Measurements from ENCODE around the gene METTL6.
"Not testable (repeated sequence)": the region's sequence is repeated elsewhere in the genome, so short reads cannot be mapped to it uniquely, and the experiment has no call there.

The METTL6 gene

DNA sequence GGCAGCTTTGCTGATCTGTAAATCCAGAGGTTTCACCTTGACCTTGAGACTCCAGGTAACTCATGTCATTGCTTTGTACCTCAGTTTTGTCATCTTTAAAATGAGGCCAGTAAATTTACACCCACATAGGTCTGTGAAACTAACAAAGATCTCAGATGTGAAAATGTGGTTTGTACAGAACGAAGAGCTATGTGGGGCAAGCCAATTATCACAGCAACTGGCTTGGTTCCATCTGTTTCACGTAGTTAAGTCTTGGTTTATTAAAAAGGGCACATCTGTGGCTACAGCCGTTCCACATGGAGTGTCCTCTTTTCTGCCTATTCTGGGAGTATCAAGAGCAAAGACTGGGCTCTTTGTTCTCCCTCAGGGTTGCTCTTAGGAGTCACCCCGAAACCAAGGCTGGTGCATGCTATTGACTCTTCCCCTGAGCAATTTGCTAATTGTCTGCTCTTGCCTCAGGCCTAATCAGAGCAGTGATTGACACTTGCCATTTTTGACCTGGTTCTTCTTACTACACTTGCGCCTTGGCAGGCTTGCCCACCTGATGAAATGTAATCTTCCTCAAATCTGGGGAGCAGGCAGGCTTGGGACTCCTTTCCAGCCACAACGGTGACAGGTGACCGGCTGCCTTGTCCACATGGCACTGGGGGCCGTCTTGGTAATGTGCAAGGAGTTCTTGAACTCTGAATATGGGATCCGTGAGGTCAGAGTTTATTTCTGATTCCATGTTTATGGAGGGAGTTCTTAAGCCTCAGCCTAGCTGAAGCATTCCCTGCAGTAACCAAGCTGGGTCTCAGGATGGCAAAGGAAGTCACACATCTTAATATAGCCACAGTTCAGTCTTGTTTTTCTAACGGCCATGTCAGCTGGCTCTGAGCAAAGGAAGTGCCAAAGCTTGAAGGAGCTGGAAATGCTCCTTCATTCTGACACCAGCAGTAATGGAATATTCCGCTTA lies 40.2 kb upstream of the METTL6 start:
- H3K4me3 ChIP-seq (ENCODE audit: low read depth, low read length) = no peak overlapping the region
- TF ChIP-seq, protein P1, sequence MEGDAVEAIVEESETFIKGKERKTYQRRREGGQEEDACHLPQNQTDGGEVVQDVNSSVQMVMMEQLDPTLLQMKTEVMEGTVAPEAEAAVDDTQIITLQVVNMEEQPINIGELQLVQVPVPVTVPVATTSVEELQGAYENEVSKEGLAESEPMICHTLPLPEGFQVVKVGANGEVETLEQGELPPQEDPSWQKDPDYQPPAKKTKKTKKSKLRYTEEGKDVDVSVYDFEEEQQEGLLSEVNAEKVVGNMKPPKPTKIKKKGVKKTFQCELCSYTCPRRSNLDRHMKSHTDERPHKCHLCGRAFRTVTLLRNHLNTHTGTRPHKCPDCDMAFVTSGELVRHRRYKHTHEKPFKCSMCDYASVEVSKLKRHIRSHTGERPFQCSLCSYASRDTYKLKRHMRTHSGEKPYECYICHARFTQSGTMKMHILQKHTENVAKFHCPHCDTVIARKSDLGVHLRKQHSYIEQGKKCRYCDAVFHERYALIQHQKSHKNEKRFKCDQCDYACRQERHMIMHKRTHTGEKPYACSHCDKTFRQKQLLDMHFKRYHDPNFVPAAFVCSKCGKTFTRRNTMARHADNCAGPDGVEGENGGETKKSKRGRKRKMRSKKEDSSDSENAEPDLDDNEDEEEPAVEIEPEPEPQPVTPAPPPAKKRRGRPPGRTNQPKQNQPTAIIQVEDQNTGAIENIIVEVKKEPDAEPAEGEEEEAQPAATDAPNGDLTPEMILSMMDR (IDR thresholded peaks at IDR 0.05; ENCODE audit: low read depth, low read length, missing control alignments) = no peak
- no peak for DNase-seq (ENCODE audit: low read depth)

DNA sequence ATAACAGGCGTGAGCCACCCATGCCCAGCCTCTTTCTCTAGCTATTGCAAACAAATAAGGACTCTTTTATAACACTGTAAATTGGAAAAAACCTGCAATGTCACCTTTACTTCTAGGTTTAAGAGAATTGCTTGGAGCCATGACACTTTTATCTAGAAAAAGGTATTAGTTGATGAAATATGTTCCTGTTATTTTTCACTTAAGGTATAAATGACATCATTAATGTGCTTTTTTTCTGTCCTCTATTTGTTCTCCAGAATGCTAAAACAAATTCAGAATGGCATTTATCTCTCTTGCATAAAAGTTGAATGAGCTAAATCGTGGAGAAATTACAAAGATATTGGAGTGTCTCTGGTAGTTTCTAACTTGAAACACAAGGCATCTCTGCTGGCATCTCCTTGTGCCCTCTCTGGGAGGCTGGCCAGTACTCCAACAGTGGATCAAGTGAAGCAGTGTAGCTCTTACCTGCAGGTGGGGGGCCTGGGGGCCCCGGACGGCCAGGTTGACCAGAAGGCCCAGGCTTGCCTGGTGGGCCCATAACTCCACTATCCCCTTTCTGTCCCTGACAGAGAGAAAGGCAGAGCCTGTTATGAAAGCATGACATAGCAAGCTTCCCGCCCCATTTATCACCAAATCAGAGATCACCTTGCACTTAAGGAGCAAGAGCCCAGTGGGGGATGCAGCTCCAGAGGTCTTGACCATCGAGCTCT lies 38.7 kb upstream of the METTL6 start:
- TF ChIP-seq, protein P1 (IDR thresholded peaks at IDR 0.05; ENCODE audit: low read depth, low read length, missing control alignments) = no peak
- no peak for DNase-seq (ENCODE audit: low read depth)

DNA sequence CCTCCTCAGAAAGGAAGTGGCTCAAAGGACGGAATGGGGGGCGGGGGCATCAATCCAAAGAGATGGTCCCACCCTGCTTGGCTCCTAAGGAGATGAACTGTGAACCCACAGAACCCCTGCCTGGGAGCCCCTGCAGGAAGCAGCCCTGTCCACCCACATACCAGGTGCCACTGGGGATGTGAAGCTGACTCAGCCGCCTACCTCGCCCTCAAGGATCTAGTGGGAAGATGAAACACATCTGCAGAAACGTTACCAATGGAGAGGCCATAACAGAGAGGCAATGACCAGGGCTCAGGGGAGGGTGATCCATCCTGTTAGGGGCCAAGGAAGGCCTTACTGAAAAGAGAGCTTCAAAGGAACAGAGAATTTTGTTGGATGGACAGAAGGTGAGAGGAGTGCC lies 35.1 kb upstream of the METTL6 start:
- DNase-seq (ENCODE audit: low read depth) = no peak
- no peak overlapping the region for H3K4me3 ChIP-seq (ENCODE audit: low read depth, low read length)
- TF ChIP-seq, protein P1 (IDR thresholded peaks at IDR 0.05; ENCODE audit: low read depth, low read length, missing control alignments) = no peak

More for the DNA sequence above, 38.7 kb upstream of the METTL6 start:
- H3K4me3 ChIP-seq (ENCODE audit: low read depth, low read length) = no peak overlapping the region

DNA sequence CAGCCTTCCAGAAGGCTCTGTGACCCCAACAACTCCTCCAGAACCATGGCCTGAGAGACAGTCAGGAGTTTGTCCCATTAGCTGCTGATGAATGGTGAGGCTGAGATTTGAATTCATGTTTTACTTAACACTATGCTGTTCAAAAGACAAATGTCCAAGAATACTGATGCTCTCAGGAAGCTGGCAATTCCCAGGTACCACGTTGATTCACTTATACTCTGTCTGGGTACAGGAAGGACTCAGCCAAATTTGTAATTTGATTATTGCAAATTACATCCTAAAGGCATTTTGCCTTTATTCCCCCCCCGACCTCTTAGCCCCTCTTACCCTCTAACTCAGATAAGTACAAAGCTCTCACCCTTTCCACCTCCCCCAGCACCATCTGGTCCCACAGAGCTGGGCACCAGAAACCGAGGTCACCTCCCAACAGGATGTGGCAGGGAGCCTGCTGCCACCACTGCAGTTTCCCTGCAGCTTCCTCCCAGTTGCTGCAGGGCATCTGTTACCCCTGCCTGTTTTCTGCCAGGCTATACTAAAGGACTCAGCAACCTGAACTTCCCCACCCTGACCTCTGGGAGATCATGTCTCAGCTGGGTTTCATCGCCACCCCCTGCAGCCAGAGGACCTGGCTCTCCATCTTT lies 33.7 kb upstream of the METTL6 start:
- DNase-seq (ENCODE audit: low read depth) = no peak
- TF ChIP-seq, protein P1 (IDR thresholded peaks at IDR 0.05; ENCODE audit: low read depth, low read length, missing control alignments) = no peak
- H3K4me3 ChIP-seq (ENCODE audit: low read depth, low read length) = no peak overlapping the region

DNA sequence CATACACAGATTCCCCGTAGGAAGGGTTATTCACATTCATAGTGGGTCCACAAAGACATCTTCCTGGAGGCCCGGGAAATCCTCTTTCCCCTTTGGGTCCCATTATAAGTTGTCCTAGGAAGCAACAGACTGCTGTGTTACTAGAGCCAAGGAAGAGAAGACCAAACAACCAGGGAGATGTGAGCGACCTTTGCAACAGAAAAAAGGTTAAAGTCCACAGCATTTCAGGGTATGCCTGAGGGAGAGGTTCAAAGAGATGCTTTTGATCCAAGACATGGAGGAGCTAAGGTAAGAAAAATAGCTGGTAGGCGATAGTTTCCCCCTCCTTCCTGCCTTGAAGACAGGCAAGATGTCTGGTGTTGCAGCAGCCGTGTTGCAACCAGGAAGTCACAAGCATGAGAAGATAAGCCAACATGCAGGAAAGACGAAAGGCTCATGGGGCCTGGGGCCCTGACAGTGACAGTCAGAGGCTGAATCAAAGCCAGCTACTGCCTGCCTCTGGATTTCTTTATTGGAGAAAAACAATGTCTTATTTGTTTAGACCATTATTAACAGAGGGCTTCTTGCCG lies 31.0 kb upstream of the METTL6 start:
- H3K4me3 ChIP-seq (ENCODE audit: low read depth, low read length) = no peak overlapping the region
- TF ChIP-seq, protein P1 (IDR thresholded peaks at IDR 0.05; ENCODE audit: low read depth, low read length, missing control alignments) = no peak

DNA sequence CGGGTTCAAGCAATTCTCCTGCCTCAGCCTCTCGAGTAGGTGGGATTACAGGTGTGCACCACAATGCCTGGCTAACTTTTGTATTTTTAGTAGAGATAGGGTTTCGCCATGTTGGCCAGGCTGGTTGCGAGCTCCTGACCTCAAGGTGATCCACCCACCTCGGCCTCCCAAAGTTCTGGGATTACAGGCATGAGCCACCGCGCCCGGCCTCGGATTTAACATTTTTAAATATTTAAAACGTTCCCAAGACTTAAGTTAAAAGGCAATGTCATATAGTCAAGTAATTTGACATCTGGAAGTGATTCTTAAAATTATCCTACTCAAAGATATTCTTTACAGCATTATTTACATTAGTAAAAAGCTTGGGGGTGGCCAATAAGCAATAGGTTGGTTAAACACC lies 29.6 kb upstream of the METTL6 start:
- not testable (repeated sequence) for H3K4me3 ChIP-seq (ENCODE audit: low read depth, low read length); DNase-seq (ENCODE audit: low read depth)

More for the DNA sequence above, 31.0 kb upstream of the METTL6 start:
- no peak for DNase-seq (ENCODE audit: low read depth)

DNA sequence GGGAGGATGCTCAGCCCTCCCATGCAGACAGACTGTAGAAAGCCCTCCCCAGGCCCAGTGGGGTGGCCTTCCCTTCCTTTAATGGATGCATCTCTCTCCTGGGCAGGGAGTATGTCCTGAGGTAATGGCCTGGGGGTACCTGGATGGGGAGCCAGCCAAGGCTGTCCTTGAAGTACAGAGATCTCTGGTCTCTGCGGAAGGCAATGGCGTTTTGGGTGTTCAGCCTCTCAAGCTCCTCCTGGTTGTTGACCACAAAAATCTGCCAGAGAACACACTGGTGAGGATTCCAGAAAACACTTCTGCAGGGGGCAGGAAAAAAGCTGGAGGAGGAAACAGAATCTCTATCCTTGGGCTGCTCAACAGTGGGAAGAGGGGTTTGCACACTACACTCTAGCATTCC lies 29.0 kb upstream of the METTL6 start:
- TF ChIP-seq, protein P1 (IDR thresholded peaks at IDR 0.05; ENCODE audit: low read depth, low read length, missing control alignments) = no peak
- DNase-seq (ENCODE audit: low read depth) = no peak

More for the DNA sequence above, 29.0 kb upstream of the METTL6 start:
- H3K4me3 ChIP-seq (ENCODE audit: low read depth, low read length) = no peak overlapping the region

Measured in GM12864 (cell line).